CD4-positive, alpha-beta T cell treated with Interleukin-17A for 1 hour (primary cell): Measurements from ENCODE around the gene TRAPPC11.

ENCODE experiments used
- DNase-seq: peaks from one replicate; pipeline ENCODE4 v3.0.0-alpha.2; 2020

Gene TRAPPC11

DNA sequence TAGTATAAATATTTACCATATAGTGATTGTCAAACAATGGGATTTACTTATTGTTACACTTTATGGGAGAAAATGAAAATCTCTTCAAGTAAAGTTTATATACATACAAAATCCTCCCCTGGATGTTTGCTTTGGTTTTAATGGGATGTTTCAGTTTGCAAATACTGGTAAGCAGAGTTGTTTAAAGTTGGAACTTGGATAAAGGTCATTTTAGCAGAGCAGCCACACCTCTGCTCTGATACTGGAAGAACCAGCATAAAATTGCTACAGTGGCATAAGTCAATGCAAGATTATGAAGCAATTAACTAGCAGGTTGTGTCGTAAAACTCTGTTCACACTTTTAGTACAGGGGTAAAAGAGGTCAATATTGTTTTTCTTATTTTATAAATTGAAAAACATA is 101.2 kb downstream of the TRAPPC11 start:
- no peak for DNase-seq
